ENCODE measurements around the gene RRP1.

DNA sequence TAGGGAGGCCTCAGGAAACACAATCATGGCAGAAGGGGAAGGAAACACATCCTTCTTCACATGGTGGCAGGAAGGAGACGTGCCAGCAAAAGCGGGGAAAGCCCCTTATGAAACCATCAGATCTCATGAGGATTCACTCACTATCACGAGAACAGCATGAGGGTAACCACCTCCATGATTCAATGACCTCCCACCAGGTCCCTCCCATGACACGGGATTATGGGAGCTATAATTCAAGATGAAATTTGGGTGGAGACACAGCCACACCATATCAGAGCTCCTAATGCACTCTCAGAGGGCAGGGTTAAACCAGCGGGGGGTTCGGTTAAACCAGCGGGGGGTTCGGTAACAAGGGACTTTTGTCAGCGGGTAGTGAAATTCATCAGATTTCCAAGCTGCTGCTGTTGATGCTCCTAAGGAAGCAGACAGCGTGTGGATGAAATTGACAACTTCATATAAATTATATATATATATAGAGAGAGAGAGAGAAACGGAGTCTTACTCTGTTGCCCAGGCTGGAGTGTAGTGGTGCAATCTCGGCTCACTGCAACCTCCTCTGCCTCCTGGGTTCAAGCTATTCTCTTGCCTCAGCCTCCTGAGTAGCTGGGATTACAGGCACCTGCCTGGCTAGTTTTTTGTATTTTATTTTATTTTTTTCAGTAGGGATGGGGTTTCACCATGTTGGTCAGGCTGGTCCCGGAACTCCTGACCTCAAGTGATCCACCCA is 17.5 kb upstream of the RRP1 start:
- TF ChIP-seq, protein P1, sequence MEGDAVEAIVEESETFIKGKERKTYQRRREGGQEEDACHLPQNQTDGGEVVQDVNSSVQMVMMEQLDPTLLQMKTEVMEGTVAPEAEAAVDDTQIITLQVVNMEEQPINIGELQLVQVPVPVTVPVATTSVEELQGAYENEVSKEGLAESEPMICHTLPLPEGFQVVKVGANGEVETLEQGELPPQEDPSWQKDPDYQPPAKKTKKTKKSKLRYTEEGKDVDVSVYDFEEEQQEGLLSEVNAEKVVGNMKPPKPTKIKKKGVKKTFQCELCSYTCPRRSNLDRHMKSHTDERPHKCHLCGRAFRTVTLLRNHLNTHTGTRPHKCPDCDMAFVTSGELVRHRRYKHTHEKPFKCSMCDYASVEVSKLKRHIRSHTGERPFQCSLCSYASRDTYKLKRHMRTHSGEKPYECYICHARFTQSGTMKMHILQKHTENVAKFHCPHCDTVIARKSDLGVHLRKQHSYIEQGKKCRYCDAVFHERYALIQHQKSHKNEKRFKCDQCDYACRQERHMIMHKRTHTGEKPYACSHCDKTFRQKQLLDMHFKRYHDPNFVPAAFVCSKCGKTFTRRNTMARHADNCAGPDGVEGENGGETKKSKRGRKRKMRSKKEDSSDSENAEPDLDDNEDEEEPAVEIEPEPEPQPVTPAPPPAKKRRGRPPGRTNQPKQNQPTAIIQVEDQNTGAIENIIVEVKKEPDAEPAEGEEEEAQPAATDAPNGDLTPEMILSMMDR (IDR thresholded peaks at IDR 0.05): no peak
- no peak for TF ChIP-seq POLR2A (IDR thresholded peaks at IDR 0.05)

Data from tibial nerve (tissue), 3 donors.